GM19467 (cell line): Measurements from ENCODE around the gene CHRNA5.

Source experiments
- ATAC-seq: cut with Tn5 transposase; IDR thresholded peaks from one replicate; pipeline ENCODE4 v1.9.1; 2021; ENCODE audit warnings: mild to moderate bottlenecking, moderate library complexity; ENCODE audit not compliant: unreplicated experiment

CHRNA5 gene

GRCh38 chr15:78636378-78636859, 71.1 kb downstream of the CHRNA5 start:
- no peak for ATAC-seq

- no peak for ATAC-seq
These were observed 72.6 kb downstream of the CHRNA5 start for GRCh38 chr15:78637776-78638435.

- no peak for ATAC-seq
These were observed 73.5 kb downstream of the CHRNA5 start for GRCh38 chr15:78638658-78639314.

- ATAC-seq, result no peak
These were observed 75.3 kb downstream of the CHRNA5 start for GRCh38 chr15:78640527-78641101.

GRCh38 chr15:78641102-78641748, 75.9 kb downstream of the CHRNA5 start, which contains the start of gene CHRNB4:
Gene CHRNB4, minus strand, starts transcription at chr15:78641210. Its CDS starts 77 bp downstream, at chr15:78641133.
- ATAC-seq, result no peak

GRCh38 chr15:78641749-78642275, 76.5 kb downstream of the CHRNA5 start:
- ATAC-seq, result no peak

GRCh38 chr15:78642331-78642730, 77.0 kb downstream of the CHRNA5 start:
- no peak for ATAC-seq
